ENCODE data around the gene STX16. TPM values are rescaled to one million over a fixed set of nuclear protein-coding genes. Genes with fewer than 3 reads are reported as not detected.

Gene STX16
- total RNA-seq, 1 donor: 90.3 TPM

- no peaks in the 10 kb centered on the region for H3K9me3 ChIP-seq (ENCODE audit: low read depth, low read length)
- no peak overlapping the region for H3K4me3 ChIP-seq (ENCODE audit: low read length)
Observed at GRCh38 chr20:58666702-58667101, 15.6 kb downstream of the STX16 start.

DNA sequence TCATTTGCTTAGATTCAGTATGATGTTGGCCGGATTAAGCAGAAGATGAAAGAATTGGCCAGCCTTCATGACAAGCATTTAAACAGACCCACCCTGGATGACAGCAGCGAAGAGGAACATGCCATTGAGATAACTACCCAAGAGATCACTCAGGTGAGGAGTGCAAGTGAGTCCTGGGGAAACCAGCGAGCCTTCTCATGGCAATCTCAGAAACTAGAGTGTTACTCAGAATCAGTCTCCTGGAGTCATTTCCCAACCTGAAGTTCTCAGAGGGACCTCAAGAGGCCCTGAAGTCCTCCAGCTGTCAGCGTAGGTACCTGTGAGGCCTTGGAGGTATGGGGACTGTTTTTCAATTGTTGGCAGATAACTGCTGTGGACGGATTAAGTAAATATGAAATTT is 16.9 kb downstream of the STX16 start:
- H3K9me3 ChIP-seq (ENCODE audit: low read depth, low read length): no peaks in the 10 kb centered on the region
- H3K4me1 ChIP-seq (ENCODE audit: insufficient read depth, low read length): no peaks in the 10 kb centered on the region
- H3K27me3 ChIP-seq (ENCODE audit: insufficient read depth, low read length): no peaks in the 10 kb centered on the region
- no peak overlapping the region for H3K4me3 ChIP-seq (ENCODE audit: low read length)

More at GRCh38 chr20:58666702-58667101, 15.6 kb downstream of the STX16 start:
- H3K27me3 ChIP-seq (ENCODE audit: insufficient read depth, low read length): no peaks in the 10 kb centered on the region
- H3K4me1 ChIP-seq (ENCODE audit: insufficient read depth, low read length): peaks cover 5% of the 10 kb centered on the region

- no peaks in the 10 kb centered on the region for H3K9me3 ChIP-seq (ENCODE audit: low read depth, low read length)
- H3K27me3 ChIP-seq (ENCODE audit: insufficient read depth, low read length): no peaks in the 10 kb centered on the region
- H3K4me3 ChIP-seq (ENCODE audit: low read length): no peak overlapping the region
- H3K4me1 ChIP-seq (ENCODE audit: insufficient read depth, low read length): no peaks in the 10 kb centered on the region
Observed at GRCh38 chr20:58668901-58669286, 17.8 kb downstream of the STX16 start.

GRCh38 chr20:58669287-58670006 is 18.4 kb downstream of the STX16 start:
- no peaks in the 10 kb centered on the region for H3K4me1 ChIP-seq (ENCODE audit: insufficient read depth, low read length)
- H3K4me3 ChIP-seq (ENCODE audit: low read length): no peak overlapping the region
- H3K9me3 ChIP-seq (ENCODE audit: low read depth, low read length): no peaks in the 10 kb centered on the region
- no peaks in the 10 kb centered on the region for H3K27me3 ChIP-seq (ENCODE audit: insufficient read depth, low read length)

- no peaks in the 10 kb centered on the region for H3K27me3 ChIP-seq (ENCODE audit: insufficient read depth, low read length)
- no peaks in the 10 kb centered on the region for H3K4me1 ChIP-seq (ENCODE audit: insufficient read depth, low read length)
- H3K9me3 ChIP-seq (ENCODE audit: low read depth, low read length): no peaks in the 10 kb centered on the region
- no peak overlapping the region for H3K4me3 ChIP-seq (ENCODE audit: low read length)
Observed at GRCh38 chr20:58670102-58670501, 19.0 kb downstream of the STX16 start.

DNA sequence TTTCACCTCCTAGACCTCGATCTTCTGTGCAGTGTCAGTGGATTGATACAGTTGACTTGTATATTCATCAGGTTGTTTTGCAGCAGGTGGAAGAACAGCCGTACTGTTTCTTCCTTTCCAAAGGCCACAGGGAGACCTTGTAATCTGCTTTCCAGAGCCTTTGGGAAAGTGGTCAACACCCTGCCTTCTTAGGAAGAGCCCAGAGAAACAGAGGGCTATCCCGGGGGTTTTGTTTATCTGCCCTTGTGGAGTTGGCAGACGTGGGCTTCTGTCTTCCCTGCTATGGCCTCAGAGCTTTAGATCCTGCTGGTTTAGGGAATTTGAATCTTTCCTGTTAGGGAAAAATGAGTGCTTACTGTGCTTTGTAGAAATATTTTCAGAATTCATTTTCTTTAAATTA is 19.6 kb downstream of the STX16 start:
- no peaks in the 10 kb centered on the region for H3K27me3 ChIP-seq (ENCODE audit: insufficient read depth, low read length)
- no peaks in the 10 kb centered on the region for H3K9me3 ChIP-seq (ENCODE audit: low read depth, low read length)
- H3K4me3 ChIP-seq (ENCODE audit: low read length): no peak overlapping the region
- H3K4me1 ChIP-seq (ENCODE audit: insufficient read depth, low read length): no peaks in the 10 kb centered on the region

- H3K27me3 ChIP-seq (ENCODE audit: insufficient read depth, low read length): no peaks in the 10 kb centered on the region
- no peak overlapping the region for H3K4me3 ChIP-seq (ENCODE audit: low read length)
- H3K4me1 ChIP-seq (ENCODE audit: insufficient read depth, low read length): no peaks in the 10 kb centered on the region
- no peaks in the 10 kb centered on the region for H3K9me3 ChIP-seq (ENCODE audit: low read depth, low read length)
Observed at GRCh38 chr20:58673119-58673518, 22.0 kb downstream of the STX16 start.

DNA sequence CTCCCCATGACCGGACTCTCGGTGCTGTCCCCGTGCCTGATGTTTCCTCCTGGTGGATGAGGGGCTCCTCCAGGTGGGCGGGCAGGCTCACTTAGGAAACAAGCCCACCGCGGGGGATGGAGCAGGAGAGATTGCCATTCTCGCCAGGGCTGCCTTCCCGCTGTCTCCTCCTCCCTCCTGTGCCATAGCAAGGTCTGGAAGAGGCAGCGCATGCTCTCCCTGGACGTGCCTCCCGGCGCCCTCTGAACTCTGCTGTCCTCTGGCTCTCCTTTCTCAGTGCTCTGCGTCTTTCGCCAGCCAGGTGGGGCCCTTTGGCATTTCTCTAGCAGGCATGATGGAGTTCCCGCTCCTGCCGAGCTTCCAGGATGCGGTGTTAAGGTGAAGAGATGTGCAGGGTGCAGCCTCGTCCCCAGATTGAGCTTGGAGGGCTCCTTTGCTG is 24.1 kb downstream of the STX16 start:
- no peaks in the 10 kb centered on the region for H3K4me1 ChIP-seq (ENCODE audit: insufficient read depth, low read length)
- H3K27me3 ChIP-seq (ENCODE audit: insufficient read depth, low read length): no peaks in the 10 kb centered on the region
- H3K4me3 ChIP-seq (ENCODE audit: low read length): no peak overlapping the region
- H3K9me3 ChIP-seq (ENCODE audit: low read depth, low read length): no peaks in the 10 kb centered on the region

- Histone ChIP-seq H3K4me3 (ENCODE audit: low read length) (no peak overlapping the region), H3K9me3 (ENCODE audit: low read depth, low read length) (no peaks in the 10 kb centered on the region), H3K4me1 (ENCODE audit: insufficient read depth, low read length) (no peaks in the 10 kb centered on the region), H3K27me3 (ENCODE audit: insufficient read depth, low read length) (no peaks in the 10 kb centered on the region)
Observed at GRCh38 chr20:58675641-58676040, 24.6 kb downstream of the STX16 start.

GRCh38 chr20:58676161-58676560 is 25.1 kb downstream of the STX16 start:
- Histone ChIP-seq H3K27me3 (ENCODE audit: insufficient read depth, low read length) (no peaks in the 10 kb centered on the region), H3K9me3 (ENCODE audit: low read depth, low read length) (no peaks in the 10 kb centered on the region), H3K4me3 (ENCODE audit: low read length) (no peak overlapping the region), H3K4me1 (ENCODE audit: insufficient read depth, low read length) (no peaks in the 10 kb centered on the region)

GRCh38 chr20:58677079-58677604 is 26.1 kb downstream of the STX16 start:
- no peaks in the 10 kb centered on the region for H3K27me3 ChIP-seq (ENCODE audit: insufficient read depth, low read length)
- no peaks in the 10 kb centered on the region for H3K9me3 ChIP-seq (ENCODE audit: low read depth, low read length)
- H3K4me1 ChIP-seq (ENCODE audit: insufficient read depth, low read length): no peaks in the 10 kb centered on the region
- H3K4me3 ChIP-seq (ENCODE audit: low read length): no peak overlapping the region

- H3K9me3 ChIP-seq (ENCODE audit: low read depth, low read length): no peaks in the 10 kb centered on the region
- H3K4me1 ChIP-seq (ENCODE audit: insufficient read depth, low read length): no peaks in the 10 kb centered on the region
- H3K27me3 ChIP-seq (ENCODE audit: insufficient read depth, low read length): no peaks in the 10 kb centered on the region
- no peak overlapping the region for H3K4me3 ChIP-seq (ENCODE audit: low read length)
Observed at GRCh38 chr20:58677808-58678207, 26.7 kb downstream of the STX16 start.

- Histone ChIP-seq H3K4me3 (ENCODE audit: low read length) (no peak overlapping the region), H3K4me1 (ENCODE audit: insufficient read depth, low read length) (no peaks in the 10 kb centered on the region), H3K27me3 (ENCODE audit: insufficient read depth, low read length) (no peaks in the 10 kb centered on the region), H3K9me3 (ENCODE audit: low read depth, low read length) (no peaks in the 10 kb centered on the region)
Observed at GRCh38 chr20:58678806-58679205, 27.7 kb downstream of the STX16 start.

- Histone ChIP-seq H3K9me3 (ENCODE audit: low read depth, low read length) (no peaks in the 10 kb centered on the region), H3K27me3 (ENCODE audit: insufficient read depth, low read length) (no peaks in the 10 kb centered on the region), H3K4me1 (ENCODE audit: insufficient read depth, low read length) (no peaks in the 10 kb centered on the region), H3K4me3 (ENCODE audit: low read length) (no peak overlapping the region)
Observed at GRCh38 chr20:58682656-58683531, 31.8 kb downstream of the STX16 start.

- H3K9me3 ChIP-seq (ENCODE audit: low read depth, low read length): no peaks in the 10 kb centered on the region
- peaks cover 6% of the 10 kb centered on the region for H3K4me1 ChIP-seq (ENCODE audit: insufficient read depth, low read length)
- no peak overlapping the region for H3K4me3 ChIP-seq (ENCODE audit: low read length)
- H3K27me3 ChIP-seq (ENCODE audit: insufficient read depth, low read length): no peaks in the 10 kb centered on the region
Observed at GRCh38 chr20:58684291-58684690, 33.2 kb downstream of the STX16 start.

All from mononuclear cell (primary cell).